Brain microvascular endothelial cell (primary cell): ENCODE measurements around the gene DDX39A.

Experiments used
- DNase-seq: peaks from one replicate; pipeline ENCODE4 v3.0.0-alpha.2; 2020
- H3K27ac ChIP-seq: fragments of 250-450 bp; sonication (Bioruptor Pico); 2 replicates; pipeline ENCODE4 v1.5.1; 2020; ENCODE audit warnings: mild to moderate bottlenecking, moderate library complexity
- H3K27me3 ChIP-seq: fragments of 250-450 bp; sonication (Bioruptor Pico); replicated peaks from 2 replicates; pipeline ENCODE4 v1.5.1; 2020; ENCODE audit warnings: mild to moderate bottlenecking
- H3K36me3 ChIP-seq: fragments of 250-450 bp; sonication (Bioruptor Pico); replicated peaks from 2 replicates; pipeline ENCODE4 v1.5.1; 2020; ENCODE audit warnings: mild to moderate bottlenecking
- H3K4me3 ChIP-seq: 2 replicates; pipeline ENCODE4 v1.5.1; 2011; ENCODE audit warnings: low read depth, mild to moderate bottlenecking, control low read depth, low read length, moderate library complexity
- CTCF ChIP-seq: IDR thresholded peaks from 2 replicates; pipeline ENCODE4 v1.5.1; 2011; ENCODE audit warnings: low read depth, mild to moderate bottlenecking, moderate library complexity, low read length, control low read depth, inconsistent platforms; ENCODE audit errors: missing control alignments
- in situ Hi-C: cut with HindIII; loops from 2 replicates; pipeline ENCODE4 v1.10.0; 2017; ENCODE audit warnings: low sequenced_read_pairs, low pct_ligation_motif_present

DDX39A gene

GRCh38 chr19:14412324-14412995 is 6.7 kb downstream of the DDX39A start:
- H3K4me3 ChIP-seq: no peak overlapping the region
- no peak for DNase-seq
- H3K27ac ChIP-seq: no peak overlapping the region
- in situ Hi-C loops: no loop called here
- H3K36me3 ChIP-seq: peaks cover 62% of the 10 kb centered on the region
- H3K27me3 ChIP-seq: no peaks in the 10 kb centered on the region
- TF ChIP-seq CTCF: no peak

- Histone ChIP-seq H3K36me3 (peaks cover 68% of the 10 kb centered on the region), H3K27ac (no peak overlapping the region), H3K27me3 (no peaks in the 10 kb centered on the region), H3K4me3 (no peak overlapping the region)
- TF ChIP-seq CTCF: no peak
- in situ Hi-C loops: no loop called here
- no peak for DNase-seq
Measured at GRCh38 chr19:14411938-14412245, 7.2 kb downstream of the DDX39A start.

- no peak for DNase-seq
- Histone ChIP-seq H3K27me3 (no peaks in the 10 kb centered on the region), H3K4me3 (no peak overlapping the region), H3K36me3 (peaks cover 73% of the 10 kb centered on the region), H3K27ac (no peak overlapping the region)
- no peak for TF ChIP-seq CTCF
- in situ Hi-C loops: no loop called here
Measured at GRCh38 chr19:14411161-14411937, 7.8 kb downstream of the DDX39A start.

- no peak for DNase-seq
- Histone ChIP-seq H3K27ac (no peak overlapping the region), H3K27me3 (no peaks in the 10 kb centered on the region), H3K4me3 (no peak overlapping the region), H3K36me3 (peaks cover 71% of the 10 kb centered on the region)
- no peak for TF ChIP-seq CTCF
- in situ Hi-C loops: no loop called here
Measured at GRCh38 chr19:14410091-14411051, 8.8 kb downstream of the DDX39A start.

- Histone ChIP-seq H3K27me3 (no peaks in the 10 kb centered on the region), H3K27ac (no peak overlapping the region), H3K4me3 (no peak overlapping the region), H3K36me3 (peaks cover 76% of the 10 kb centered on the region)
- in situ Hi-C loops: no loop called here
- no peak for DNase-seq
- TF ChIP-seq CTCF: no peak
Measured at GRCh38 chr19:14409146-14410023, 9.8 kb downstream of the DDX39A start.
